GM12878 (cell line): ENCODE data around the gene RGS19. TPM values are rescaled to one million over a fixed set of nuclear protein-coding genes. Genes with fewer than 3 reads are reported as not detected.

ENCODE experiments used
- ATF3 ChIP-seq: IDR thresholded peaks from 2 replicates; pipeline ENCODE4 v1.6.1; 2011; ENCODE audit warnings: low read depth, mild to moderate bottlenecking, low read length, moderate library complexity, borderline replicate concordance; ENCODE audit errors: extremely low read depth
- BCL3 ChIP-seq: IDR thresholded peaks from 2 replicates; pipeline ENCODE4 v1.6.1; 2011; ENCODE audit warnings: borderline replicate concordance, low read depth, mild to moderate bottlenecking, moderate library complexity, low read length; ENCODE audit not compliant: insufficient read depth, poor library complexity, severe bottlenecking
- CHD2 ChIP-seq: IDR thresholded peaks from 2 replicates; pipeline ENCODE4 v1.6.1; 2011; ENCODE audit warnings: low read depth, low read length, improper control_type of control experiment, borderline replicate concordance
- DPF2 ChIP-seq: fragments of 450-650 bp; IDR thresholded peaks from 2 replicates; pipeline ENCODE4 v1.6.1; 2017; ENCODE audit warnings: mild to moderate bottlenecking
- E2F4 ChIP-seq: IDR thresholded peaks from 2 replicates; pipeline ENCODE4 v1.6.1; 2012; ENCODE audit warnings: low read depth, low read length, improper control_type of control experiment
- EED ChIP-seq: sonication (generic); IDR thresholded peaks from 2 replicates; pipeline ENCODE4 v1.6.1; 2016; ENCODE audit warnings: antibody characterized with exemption, low read depth
- EP300 ChIP-seq, 2 experiments: fragments of 150-350 bp in 1 of 2; IDR thresholded peaks; 2 replicates each; pipeline ENCODE4 v1.6.1; 2011 to 2012; ENCODE audit warnings: low read depth in 2 of 2, low read length in 2 of 2, borderline replicate concordance in 1 of 2, improper control_type of control experiment in 1 of 2, inconsistent platforms in 1 of 2; ENCODE audit not compliant: control insufficient read depth in 1 of 2
- HCFC1 ChIP-seq: fragments of 150-350 bp; IDR thresholded peaks from 2 replicates; pipeline ENCODE4 v1.6.1; 2014; ENCODE audit warnings: low read length
- IRF3 ChIP-seq: fragments of 450-650 bp; IDR thresholded peaks from 2 replicates; pipeline ENCODE4 v1.6.1; 2014; ENCODE audit warnings: mild to moderate bottlenecking
- LARP7 ChIP-seq: fragments of 450-650 bp; IDR thresholded peaks from 2 replicates; pipeline ENCODE4 v1.6.1; 2017; ENCODE audit warnings: mild to moderate bottlenecking
- MLLT1 ChIP-seq: fragments of 450-650 bp; IDR thresholded peaks from 2 replicates; pipeline ENCODE4 v1.6.1; 2016; ENCODE audit warnings: mild to moderate bottlenecking
- MXI1 ChIP-seq: fragments of 150-350 bp; IDR thresholded peaks from 2 replicates; pipeline ENCODE4 v1.6.1; 2011; ENCODE audit warnings: low read depth, mild to moderate bottlenecking, inconsistent platforms, low read length, improper control_type of control experiment
- MYC ChIP-seq: IDR thresholded peaks from 2 replicates; pipeline ENCODE4 v1.6.1; 2011; ENCODE audit warnings: mild to moderate bottlenecking, low read length, moderate library complexity, inconsistent platforms; ENCODE audit not compliant: insufficient read depth, insufficient replicate concordance, insufficient read length, severe bottlenecking
- PAX8 ChIP-seq: fragments of 450-650 bp; IDR thresholded peaks from 2 replicates; pipeline ENCODE4 v1.6.1; 2017; ENCODE audit warnings: mild to moderate bottlenecking, moderate library complexity
- POLR2A ChIP-seq: IDR thresholded peaks from 2 replicates; pipeline ENCODE4 v1.6.1; 2011; ENCODE audit warnings: low read depth, mild to moderate bottlenecking, low read length
- POLR2AphosphoS5 ChIP-seq: IDR thresholded peaks from 2 replicates; pipeline ENCODE4 v1.6.1; 2011; ENCODE audit warnings: mild to moderate bottlenecking, low read length, inconsistent platforms
- PRDM15 ChIP-seq: fragments of 450-650 bp; formaldehyde crosslinking; IDR thresholded peaks from 2 replicates; pipeline ENCODE4 v1.4.0; 2020; ENCODE audit warnings: mild to moderate bottlenecking, moderate library complexity
- SIN3A ChIP-seq: IDR thresholded peaks from 2 replicates; pipeline ENCODE4 v1.6.1; 2012; ENCODE audit warnings: low read depth, low read length, improper control_type of control experiment
- SRF ChIP-seq, 2 experiments: IDR thresholded peaks; 2 replicates each; pipeline ENCODE4 v1.6.1; 2011; ENCODE audit warnings: low read depth in 2 of 2, low read length in 2 of 2, mild to moderate bottlenecking in 1 of 2, moderate library complexity in 1 of 2
- TBL1XR1 ChIP-seq: IDR thresholded peaks from 2 replicates; pipeline ENCODE4 v1.6.1; 2012; ENCODE audit warnings: low read depth, low read length, improper control_type of control experiment
- polyA plus RNA-seq, 11 experiments: library from polyadenylated mRNA; depleted of rRNA in 4 of 11; unstranded in 6 of 11; stranded (reverse) in 5 of 11; fragments of >200 nt; fragmentation: Nextera tagmentation in 4 of 11; fragmentation: Illumina TruSeq in 1 of 11; extraction: Ambion mirVana in 4 of 11; extraction: Trizol in 1 of 11; gene quantifications; 1 replicate in 1 of 11; 2 replicates in 10 of 11; pipeline versions ENCODE4 v1.2.1 to v1.2.3, GENCODE V29; 2011 to 2016; ENCODE audit warnings: inconsistent platforms in 2 of 11, missing spikeins in 2 of 11, low read depth in 1 of 11
- total RNA-seq, 4 experiments: library from RNA; depleted of rRNA in 3 of 4; stranded (reverse); fragments of >200 nt in 3 of 4; fragmentation: Illumina TruSeq in 1 of 4; extraction: Trizol in 1 of 4; gene quantifications; 2 replicates each; pipeline versions ENCODE4 v1.2.1 to v1.2.3, GENCODE V29; 2013 to 2021

The RGS19 gene
- total and polyA plus RNA-seq, 10 of the 15 experiments (the other 5 are each of a cell fraction or from before 2014, with no cell fraction given) = 0.82 to 62.4 (median 39.8) TPM

GRCh38 chr20:64062596-64063388, 16.5 kb downstream of the RGS19 start, which contains the start of gene TCEA2 (continued):
- TF ChIP-seq TBL1XR1 = peak; percentile 71
- no peak for TF ChIP-seq PAX8
- no peak for TF ChIP-seq BCL3
- no peak for TF ChIP-seq MYC
- TF ChIP-seq EED = no peak
- peak; percentile 66; the same call in 1 of the 2 replicates for TF ChIP-seq ATF3
- 0 out of 2 replicates have a peak, but pooled peaks have one; percentile 40 for TF ChIP-seq DPF2
- peak; percentile 100 for TF ChIP-seq HCFC1
- no peak for TF ChIP-seq PRDM15 (CRISPR knock-in tag)
- TF ChIP-seq SIN3A = peak; percentile 56; the same call in 1 of the 2 replicates
- peak; percentile 88 for TF ChIP-seq CHD2
- 0 out of 2 replicates have a peak, but pooled peaks have one; percentile 29 for TF ChIP-seq IRF3
- peak in 1 of 2 experiments; percentile 19; a peak in 1 of 4 replicates for TF ChIP-seq SRF (IDR thresholded peaks at IDR 0.05; ENCODE audit: low read depth in 2 of 2, low read length in 2 of 2)
- peak; percentile 49 for TF ChIP-seq MLLT1
- peak; percentile 83 for TF ChIP-seq MXI1
- TF ChIP-seq POLR2A = peak; percentile 67
- peak; percentile 67 for TF ChIP-seq LARP7
- TF ChIP-seq POLR2AphosphoS5 = peak; percentile 44; the same call in 1 of the 2 replicates
- peak; percentile 28; the same call in 1 of the 2 replicates for TF ChIP-seq E2F4
- no peak for TF ChIP-seq EP300 (IDR thresholded peaks at IDR 0.05; ENCODE audit: borderline replicate concordance in 1 of 2, control insufficient read depth in 1 of 2, low read depth in 2 of 2, low read length in 2 of 2)
